HuH-7 (cell line): ENCODE measurements around the gene PPP1R1C.
"Not testable (repeated sequence)": the region's sequence is repeated elsewhere in the genome, so short reads cannot be mapped to it uniquely, and the experiment has no call there.

ENCODE experiments used
- DNase-seq: peaks from one replicate; pipeline ENCODE4 v3.0.0; 2011; ENCODE audit warnings: low spot score

PPP1R1C gene

GRCh38 chr2:181985632-181986205, at the start of gene PPP1R1C:
Gene PPP1R1C (plus strand): TSS chr2:181985853. CDS start chr2:181986111, 258 bp downstream.
- DNase-seq: no peak

DNA sequence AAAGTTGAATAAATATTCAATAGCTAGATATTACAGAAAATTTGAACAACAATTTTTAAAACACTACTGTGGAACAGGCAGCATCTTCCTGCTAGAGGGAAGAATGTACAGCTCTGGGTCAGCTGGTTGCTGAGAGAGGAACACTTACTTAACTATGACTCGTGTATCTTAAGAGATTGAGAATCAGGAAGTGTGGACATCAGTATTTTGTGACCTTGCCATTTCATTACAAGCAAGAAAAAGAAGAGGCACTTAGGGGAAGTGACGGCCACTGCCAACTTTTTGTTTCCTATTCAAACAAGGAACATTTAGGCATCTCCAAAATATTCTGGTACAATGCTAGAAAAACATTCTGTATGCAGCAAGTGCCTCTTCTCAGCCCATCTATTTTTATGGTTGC, 48.2 kb upstream of the PPP1R1C start:
- no peak for DNase-seq

GRCh38 chr2:181943411-181944124, 42.1 kb upstream of the PPP1R1C start:
- no peak for DNase-seq

DNA sequence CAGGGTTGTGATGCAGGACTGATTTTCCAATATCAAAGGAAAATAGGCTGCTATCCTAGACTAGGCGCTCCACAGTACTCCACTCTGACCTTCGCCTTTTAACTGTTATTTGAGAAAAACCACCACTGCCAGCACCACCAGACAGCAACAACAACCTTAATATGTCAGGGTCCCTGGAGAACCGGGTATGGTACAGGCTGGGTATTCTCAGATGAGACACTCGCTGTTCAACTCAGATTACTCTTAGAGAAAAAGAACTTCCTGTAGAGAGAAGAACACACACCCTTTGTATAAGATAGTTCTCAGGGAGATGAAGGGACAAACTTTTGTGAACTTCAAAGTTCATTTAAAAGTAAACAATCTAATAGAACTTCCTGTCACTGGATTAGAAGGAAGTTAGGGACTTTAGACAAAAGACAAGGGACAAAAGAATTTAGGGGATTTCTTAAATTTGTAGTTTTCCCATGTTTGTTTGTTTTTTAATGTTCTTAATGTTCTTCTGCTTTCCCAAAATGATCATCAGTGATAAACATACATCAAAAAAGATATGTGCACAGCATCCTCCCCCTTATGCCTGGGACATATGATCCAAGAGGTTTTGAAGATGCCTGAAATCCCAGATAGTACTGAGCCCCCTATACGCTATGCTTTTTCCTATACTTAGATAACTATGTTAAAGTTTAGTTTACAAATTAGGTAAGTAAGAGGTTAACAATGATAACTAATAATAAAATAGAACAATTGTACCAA, 41.3 kb upstream of the PPP1R1C start:
- no peak for DNase-seq

DNA sequence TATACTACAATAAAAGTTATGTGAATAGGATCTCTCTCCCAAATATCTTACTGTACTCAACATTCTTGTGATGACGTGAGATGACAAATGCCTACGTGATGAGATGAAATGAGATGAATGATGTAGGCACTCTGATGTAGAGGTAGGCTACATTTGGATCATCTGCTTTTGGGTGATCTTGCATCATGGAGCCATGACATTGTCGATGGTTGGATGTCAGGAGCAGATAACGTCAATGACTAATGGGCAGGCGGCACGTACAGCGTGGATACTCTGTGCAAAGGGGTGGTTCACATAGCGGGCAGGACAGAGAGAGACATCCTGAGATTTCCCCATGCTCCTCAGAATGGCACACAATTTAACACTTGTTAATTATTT, 40.8 kb upstream of the PPP1R1C start:
- no peak for DNase-seq

DNA sequence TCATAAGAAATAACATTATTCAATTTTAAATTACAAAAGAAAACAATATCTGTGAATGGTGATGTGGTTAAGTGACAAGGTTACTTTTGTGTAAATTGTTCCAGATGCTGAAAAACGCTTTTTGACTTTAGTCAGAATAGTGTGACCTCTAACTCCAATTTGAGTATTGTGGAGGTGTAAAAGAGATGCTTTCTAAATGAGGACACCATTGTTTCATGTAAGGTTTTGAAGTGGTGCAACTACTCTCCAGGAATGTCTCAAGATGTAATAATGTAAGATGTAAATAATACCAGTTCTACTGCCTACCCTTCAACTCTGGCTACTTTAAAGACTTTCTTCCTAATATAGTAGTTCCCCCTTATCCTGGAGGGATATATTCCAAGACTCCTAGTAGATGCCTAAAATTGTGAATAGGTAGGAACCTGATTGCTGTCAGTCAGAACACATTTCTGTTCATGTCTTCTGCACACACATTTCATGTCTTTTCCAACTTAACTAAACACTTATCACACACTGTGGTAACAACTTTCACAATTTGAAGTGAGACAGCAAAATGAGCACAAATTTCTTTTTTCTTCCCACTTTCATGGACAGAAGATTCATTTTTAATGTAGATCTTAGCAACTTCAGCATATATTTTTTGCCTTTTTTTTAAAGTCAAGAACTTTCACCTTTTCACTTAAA, 39.1 kb upstream of the PPP1R1C start:
- DNase-seq: no peak

- DNase-seq: no peak
Measured at GRCh38 chr2:181947273-181947672, 38.4 kb upstream of the PPP1R1C start.

GRCh38 chr2:181948227-181948626, 37.4 kb upstream of the PPP1R1C start:
- DNase-seq: no peak

- DNase-seq: no peak
Measured at GRCh38 chr2:181949047-181949446, 36.6 kb upstream of the PPP1R1C start.

DNA sequence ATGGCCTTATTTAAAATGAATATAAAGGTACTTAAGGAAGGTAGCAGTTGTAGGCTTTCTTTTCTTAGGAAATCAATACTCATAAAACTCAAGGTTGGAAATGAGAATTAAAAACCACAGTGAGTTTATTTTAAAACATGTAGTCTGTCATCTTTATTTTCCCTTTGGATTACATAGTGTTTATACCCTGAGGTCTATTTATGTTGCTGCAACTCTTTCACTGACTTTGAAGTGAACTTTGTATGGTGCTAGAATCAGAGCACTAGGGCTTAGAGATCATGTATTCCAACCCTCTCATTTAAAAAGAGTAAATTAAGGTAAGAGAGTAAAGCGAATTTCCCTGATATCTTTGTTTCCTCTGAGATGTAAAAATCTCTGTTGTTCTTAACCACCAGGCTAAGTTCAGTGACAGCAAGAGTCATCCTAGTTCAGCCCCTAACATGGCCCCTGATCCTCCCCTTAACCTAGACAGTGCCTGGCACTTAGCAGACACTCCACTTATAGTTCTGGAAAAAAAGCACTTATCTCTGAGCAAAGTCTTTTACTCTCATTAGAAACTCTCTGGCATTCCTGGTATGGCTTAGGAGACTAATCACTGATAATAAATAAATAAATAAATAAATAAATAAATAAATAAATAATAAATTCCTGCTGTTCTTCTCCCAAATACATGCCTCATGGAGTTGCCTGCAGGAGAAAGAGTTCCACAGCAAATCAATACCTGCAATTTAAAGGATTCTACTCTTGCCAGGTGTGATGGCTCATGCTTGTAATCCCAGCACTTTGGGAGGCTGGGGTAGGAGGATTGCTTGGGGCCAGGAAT, 33.0 kb upstream of the PPP1R1C start:
- no peak for DNase-seq

DNA sequence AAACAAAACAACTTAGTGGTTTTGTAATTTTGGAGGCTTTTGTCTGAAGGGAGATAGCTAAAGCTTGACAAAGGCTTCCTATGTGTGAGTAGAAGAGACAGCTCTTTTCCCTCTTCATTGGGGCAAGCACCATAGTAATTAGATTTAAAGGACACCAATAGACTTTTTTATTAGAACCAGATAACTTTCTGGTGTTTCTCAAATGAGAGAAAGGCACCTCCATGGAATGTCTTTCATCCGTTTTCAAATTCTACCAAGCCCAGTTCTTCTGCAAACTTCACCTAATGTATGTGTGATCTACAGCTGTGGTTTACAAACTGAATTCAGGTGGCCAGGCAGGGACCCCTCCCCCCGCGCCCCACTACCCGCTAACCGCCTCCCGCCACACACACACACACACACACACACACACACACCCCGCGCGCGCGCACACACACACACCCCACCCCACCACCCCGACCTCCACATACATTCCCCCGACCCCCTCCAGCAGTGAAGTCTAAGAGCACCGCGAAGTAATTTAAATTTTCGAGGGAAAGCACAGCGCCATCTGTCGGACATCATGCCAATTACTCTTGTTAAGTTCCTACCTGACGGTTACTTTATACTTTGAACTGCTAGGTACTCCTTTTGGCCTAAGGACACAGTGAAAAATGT, 31.6 kb upstream of the PPP1R1C start:
- DNase-seq: peak; percentile 79

- no peak for DNase-seq
Measured at GRCh38 chr2:181954538-181954883, 31.1 kb upstream of the PPP1R1C start.

DNA sequence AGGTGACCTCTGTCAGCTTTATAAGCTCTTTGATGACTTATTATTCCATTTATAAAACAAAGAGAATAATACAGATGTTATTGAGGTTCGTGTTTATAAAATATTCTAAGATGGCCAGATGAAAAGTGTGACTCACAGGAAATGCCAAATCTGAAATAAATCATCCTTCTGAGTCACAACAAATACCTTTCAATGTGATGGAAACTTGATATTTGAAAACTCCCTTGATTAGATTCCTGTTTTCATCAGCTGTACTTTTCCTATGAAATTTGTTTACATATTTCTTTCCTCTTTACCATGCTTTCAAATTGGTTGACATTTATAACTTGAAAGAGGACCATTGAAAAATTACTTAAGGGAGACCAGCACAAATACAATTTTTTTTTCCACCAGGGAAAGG, 30.6 kb upstream of the PPP1R1C start:
- no peak for DNase-seq

GRCh38 chr2:181955866-181956265, 29.8 kb upstream of the PPP1R1C start:
- DNase-seq: not testable (repeated sequence)

DNA sequence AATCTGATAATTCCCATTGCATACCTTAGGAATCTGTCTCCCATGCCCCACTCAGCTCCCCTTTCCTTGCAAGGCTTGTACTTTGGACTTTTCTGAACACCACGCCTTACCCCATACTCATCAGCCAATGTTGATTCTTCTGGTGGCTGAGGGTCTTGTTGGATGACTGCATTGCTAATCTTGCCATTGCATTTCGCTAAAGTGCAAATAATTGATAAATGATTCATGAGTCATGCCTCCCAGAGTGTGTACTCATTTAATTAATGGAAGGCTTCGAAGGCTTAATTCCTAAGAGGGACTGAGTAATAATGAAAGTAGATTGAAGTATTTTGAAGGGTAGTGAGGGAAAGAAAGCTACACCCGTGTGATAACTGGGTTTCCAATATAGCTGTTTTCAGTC, 28.0 kb upstream of the PPP1R1C start:
- no peak for DNase-seq

DNA sequence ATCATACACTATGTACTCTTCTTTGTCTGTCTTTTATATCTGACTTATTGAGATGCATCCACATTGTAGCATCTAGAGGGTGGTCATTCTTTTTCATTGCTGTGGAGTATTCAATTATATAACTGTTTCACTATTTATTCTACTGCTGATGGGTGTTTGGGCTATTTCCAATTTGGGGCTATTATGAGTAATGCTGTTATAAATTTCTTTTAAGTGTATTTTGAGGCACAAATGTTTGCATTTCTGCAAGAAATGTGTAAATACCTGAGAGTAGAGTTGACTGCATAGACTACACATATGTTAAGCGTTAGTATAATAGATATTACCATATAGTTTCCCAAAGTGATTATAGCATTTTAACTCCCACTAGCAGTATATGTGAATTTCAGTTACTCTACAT, 26.9 kb upstream of the PPP1R1C start:
- DNase-seq: no peak

- DNase-seq: no peak
Measured at GRCh38 chr2:181959508-181959907, 26.1 kb upstream of the PPP1R1C start.

DNA sequence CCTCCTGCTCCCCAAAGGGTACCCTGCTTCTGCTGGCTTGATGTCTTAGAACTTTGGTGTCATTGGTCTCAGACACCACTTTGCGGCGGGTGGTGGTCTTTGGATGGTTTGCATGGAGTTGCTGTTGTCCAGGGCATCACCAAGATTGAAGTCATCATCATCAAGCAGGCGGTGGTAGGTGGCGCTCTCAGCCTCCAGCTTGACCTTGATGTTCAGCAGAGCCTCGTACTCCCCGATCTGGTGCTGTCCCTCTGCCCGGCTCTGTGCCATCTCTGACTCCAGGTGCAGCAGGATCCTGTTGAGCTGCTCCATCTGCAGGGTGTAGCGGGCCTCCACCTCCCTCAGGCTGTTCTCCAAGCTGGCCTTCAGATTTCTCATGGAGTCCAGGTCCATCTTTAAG, 24.5 kb upstream of the PPP1R1C start:
- DNase-seq: not testable (repeated sequence)

- no peak for DNase-seq
Measured at GRCh38 chr2:181962142-181962541, 23.5 kb upstream of the PPP1R1C start.

GRCh38 chr2:181970160-181970794, 15.4 kb upstream of the PPP1R1C start:
- DNase-seq: no peak

DNA sequence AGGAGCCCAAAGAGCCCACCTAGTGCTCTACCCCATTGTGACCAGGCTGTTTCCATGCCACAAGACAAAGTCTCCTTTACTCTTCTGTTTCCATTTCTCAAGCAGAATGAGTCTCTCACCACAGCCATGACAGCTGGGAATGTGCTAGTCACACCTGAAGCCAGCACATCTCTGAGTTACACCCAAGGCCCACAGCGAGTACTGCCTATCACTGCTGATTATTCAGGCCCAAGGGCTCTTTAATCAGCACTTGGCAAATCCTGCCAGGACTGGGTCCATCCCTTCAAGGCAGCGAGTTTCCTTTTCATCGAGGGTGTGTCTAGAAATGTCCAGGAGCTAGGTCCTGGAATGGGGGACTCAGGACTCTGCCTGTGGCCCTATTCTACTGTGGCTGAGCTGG, 14.6 kb upstream of the PPP1R1C start:
- DNase-seq: no peak
